Fibroblast of mammary gland (primary cell): ENCODE measurements around the gene MAPT.
"Not testable (repeated sequence)": the region's sequence is repeated elsewhere in the genome, so short reads cannot be mapped to it uniquely, and the experiment has no call there.

Experiments
- DNase-seq: peaks from one replicate; pipeline ENCODE4 v3.0.0-alpha.2; 2010; ENCODE audit warnings: low read depth
- H3K4me3 ChIP-seq: 2 replicates; pipeline ENCODE4 v1.5.1; 2011; ENCODE audit warnings: low read depth, mild to moderate bottlenecking, low read length, moderate library complexity; ENCODE audit not compliant: control insufficient read depth
- CTCF ChIP-seq: conservative IDR thresholded peaks from 2 replicates; pipeline ENCODE4 v1.5.1; 2011; ENCODE audit warnings: low read depth, low read length, inconsistent platforms; ENCODE audit not compliant: control insufficient read depth, insufficient read depth

Gene MAPT

DNA sequence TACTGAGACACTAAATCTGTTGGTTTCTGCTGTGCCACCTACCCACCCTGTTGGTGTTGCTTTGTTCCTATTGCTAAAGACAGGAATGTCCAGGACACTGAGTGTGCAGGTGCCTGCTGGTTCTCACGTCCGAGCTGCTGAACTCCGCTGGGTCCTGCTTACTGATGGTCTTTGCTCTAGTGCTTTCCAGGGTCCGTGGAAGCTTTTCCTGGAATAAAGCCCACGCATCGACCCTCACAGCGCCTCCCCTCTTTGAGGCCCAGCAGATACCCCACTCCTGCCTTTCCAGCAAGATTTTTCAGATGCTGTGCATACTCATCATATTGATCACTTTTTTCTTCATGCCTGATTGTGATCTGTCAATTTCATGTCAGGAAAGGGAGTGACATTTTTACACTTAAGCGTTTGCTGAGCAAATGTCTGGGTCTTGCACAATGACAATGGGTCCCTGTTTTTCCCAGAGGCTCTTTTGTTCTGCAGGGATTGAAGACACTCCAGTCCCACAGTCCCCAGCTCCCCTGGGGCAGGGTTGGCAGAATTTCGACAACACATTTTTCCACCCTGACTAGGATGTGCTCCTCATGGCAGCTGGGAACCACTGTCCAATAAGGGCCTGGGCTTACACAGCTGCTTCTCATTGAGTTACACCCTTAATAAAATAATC lies 119.3 kb downstream of the MAPT start:
- no peak for TF ChIP-seq CTCF
- DNase-seq = peak; percentile 57
- no peak overlapping the region for H3K4me3 ChIP-seq

- DNase-seq = not testable (repeated sequence)
Measured at GRCh38 chr17:46019408-46019925, 125.1 kb downstream of the MAPT start.

GRCh38 chr17:46020023-46020761 lies 125.8 kb downstream of the MAPT start:
- no peak for DNase-seq
- no peak overlapping the region for H3K4me3 ChIP-seq
- TF ChIP-seq CTCF = no peak

More at GRCh38 chr17:46019408-46019925, 125.1 kb downstream of the MAPT start:
- H3K4me3 ChIP-seq = not testable (repeated sequence)

DNA sequence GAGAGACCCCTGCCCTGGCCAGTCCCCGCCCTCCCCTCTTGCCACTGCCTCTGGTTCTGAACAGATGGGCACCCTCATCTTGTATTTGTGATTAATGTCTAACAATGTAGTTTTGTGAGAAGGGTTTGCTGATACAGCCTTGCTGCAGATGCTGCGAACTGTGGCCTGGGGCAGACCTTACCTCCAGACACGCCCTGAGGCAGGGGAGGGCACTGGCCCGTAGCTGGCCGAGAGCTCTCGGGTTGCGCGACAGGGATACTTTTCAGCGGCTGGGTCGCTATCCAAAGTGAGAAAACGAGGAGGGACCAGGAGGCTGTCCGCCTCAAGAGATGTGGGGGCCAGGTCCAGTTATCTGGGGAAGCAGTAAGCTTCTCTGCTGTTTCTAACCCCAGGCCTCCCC lies 126.6 kb downstream of the MAPT start:
- no peak overlapping the region for H3K4me3 ChIP-seq
- no peak for TF ChIP-seq CTCF
- DNase-seq = no peak

- H3K4me3 ChIP-seq, DNase-seq: not testable (repeated sequence)
Measured at GRCh38 chr17:46023366-46023765, 129.0 kb downstream of the MAPT start.

DNA sequence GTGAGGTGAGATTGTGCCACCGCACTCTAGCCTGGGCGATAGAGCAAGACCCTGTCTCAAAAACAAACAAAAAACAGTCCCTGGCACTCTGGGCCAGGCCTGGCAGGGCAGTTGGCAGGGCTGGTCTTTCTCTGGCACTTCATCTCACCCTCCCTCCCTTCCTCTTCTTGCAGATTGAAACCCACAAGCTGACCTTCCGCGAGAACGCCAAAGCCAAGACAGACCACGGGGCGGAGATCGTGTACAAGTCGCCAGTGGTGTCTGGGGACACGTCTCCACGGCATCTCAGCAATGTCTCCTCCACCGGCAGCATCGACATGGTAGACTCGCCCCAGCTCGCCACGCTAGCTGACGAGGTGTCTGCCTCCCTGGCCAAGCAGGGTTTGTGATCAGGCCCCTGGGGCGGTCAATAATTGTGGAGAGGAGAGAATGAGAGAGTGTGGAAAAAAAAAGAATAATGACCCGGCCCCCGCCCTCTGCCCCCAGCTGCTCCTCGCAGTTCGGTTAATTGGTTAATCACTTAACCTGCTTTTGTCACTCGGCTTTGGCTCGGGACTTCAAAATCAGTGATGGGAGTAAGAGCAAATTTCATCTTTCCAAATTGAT lies 129.5 kb downstream of the MAPT start:
- no peak for DNase-seq
- TF ChIP-seq CTCF = no peak
- no peak overlapping the region for H3K4me3 ChIP-seq

- no peak for DNase-seq
- no peak overlapping the region for H3K4me3 ChIP-seq
- no peak for TF ChIP-seq CTCF
Measured at GRCh38 chr17:46024590-46024989, 130.2 kb downstream of the MAPT start.

DNA sequence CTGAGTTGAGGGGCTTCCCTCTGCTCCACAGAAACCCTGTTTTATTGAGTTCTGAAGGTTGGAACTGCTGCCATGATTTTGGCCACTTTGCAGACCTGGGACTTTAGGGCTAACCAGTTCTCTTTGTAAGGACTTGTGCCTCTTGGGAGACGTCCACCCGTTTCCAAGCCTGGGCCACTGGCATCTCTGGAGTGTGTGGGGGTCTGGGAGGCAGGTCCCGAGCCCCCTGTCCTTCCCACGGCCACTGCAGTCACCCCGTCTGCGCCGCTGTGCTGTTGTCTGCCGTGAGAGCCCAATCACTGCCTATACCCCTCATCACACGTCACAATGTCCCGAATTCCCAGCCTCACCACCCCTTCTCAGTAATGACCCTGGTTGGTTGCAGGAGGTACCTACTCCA lies 130.7 kb downstream of the MAPT start:
- no peak for DNase-seq
- H3K4me3 ChIP-seq = no peak overlapping the region
- no peak for TF ChIP-seq CTCF
